Measurements from ENCODE around the gene RETSAT. TPM values are rescaled to one million over a fixed set of nuclear protein-coding genes. Genes with fewer than 3 reads are reported as not detected.
"Not testable (repeated sequence)": the region's sequence is repeated elsewhere in the genome, so short reads cannot be mapped to it uniquely, and the experiment has no call there.

The RETSAT gene
- polyA plus RNA-seq, 4 donors, result 66.9 to 147 (median 120) TPM

GRCh38 chr2:85371045-85371444 lies 16.7 kb upstream of the RETSAT start:
- Histone ChIP-seq H3K27me3 (ENCODE audit: control insufficient read depth in 3 of 3, insufficient read depth in 3 of 3, low read length in 3 of 3) (no peaks in the 10 kb centered on the region), H3K27ac (ENCODE audit: low read depth in 1 of 3, low read length in 2 of 3) (no peak overlapping the region), H3K9me3 (ENCODE audit: control insufficient read depth in 2 of 2, insufficient read depth in 1 of 2, low read depth in 1 of 2, low read length in 1 of 2) (no peaks in the 10 kb centered on the region), H3K36me3 (ENCODE audit: control insufficient read depth in 3 of 3, insufficient read depth in 2 of 3, low read depth in 1 of 3, low read length in 3 of 3) (peaks cover 0 to 41% (median 5%) of the 10 kb centered on the region in 3 donors), H3K4me1 (ENCODE audit: control insufficient read depth in 3 of 3, insufficient read depth in 2 of 3, low read depth in 1 of 3, low read length in 2 of 3) (peaks cover 0 to 7% (median 0%) of the 10 kb centered on the region in 3 donors), H3K4me3 (ENCODE audit: low read depth in 1 of 3, low read length in 3 of 3) (no peak overlapping the region)
- FAIRE-seq (no peak), DNase-seq (no peak)
- 95 to 97% (median 97%) methylated on average over 11 of the region's 11 CpGs for WGBS, 3 donors

DNA sequence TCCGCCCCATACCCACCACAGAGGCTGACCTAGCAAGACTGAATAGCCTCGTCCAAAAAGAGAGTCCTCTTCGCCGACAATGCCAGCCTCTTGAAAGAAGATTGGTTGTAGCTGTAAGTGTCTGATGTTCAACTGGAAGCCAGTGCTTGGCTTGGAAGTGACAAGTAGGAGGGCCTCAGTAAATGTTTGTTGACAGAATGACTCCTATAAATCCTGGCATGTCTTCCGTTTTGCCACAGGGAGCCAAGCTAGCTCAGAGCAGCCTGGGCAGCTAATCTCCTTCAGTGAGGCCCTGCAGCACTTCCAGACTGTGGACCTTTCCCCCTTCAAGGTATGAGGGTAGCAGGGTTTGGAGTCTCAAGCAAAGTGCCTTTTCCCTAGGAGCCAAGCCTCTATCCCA lies 15.2 kb upstream of the RETSAT start:
- no peak for FAIRE-seq
- Histone ChIP-seq H3K4me1 (ENCODE audit: control insufficient read depth in 3 of 3, insufficient read depth in 2 of 3, low read depth in 1 of 3, low read length in 2 of 3) (peaks cover 0 to 14% (median 0%) of the 10 kb centered on the region in 3 donors), H3K4me3 (ENCODE audit: low read depth in 1 of 3, low read length in 3 of 3) (no peak overlapping the region), H3K36me3 (ENCODE audit: control insufficient read depth in 3 of 3, insufficient read depth in 2 of 3, low read depth in 1 of 3, low read length in 3 of 3) (peaks cover 0 to 36% (median 3%) of the 10 kb centered on the region in 3 donors), H3K27me3 (ENCODE audit: control insufficient read depth in 3 of 3, insufficient read depth in 3 of 3, low read length in 3 of 3) (no peaks in the 10 kb centered on the region), H3K9me3 (ENCODE audit: control insufficient read depth in 2 of 2, insufficient read depth in 1 of 2, low read depth in 1 of 2, low read length in 1 of 2) (no peaks in the 10 kb centered on the region), H3K27ac (ENCODE audit: low read depth in 1 of 3, low read length in 2 of 3) (no peak overlapping the region)
- DNase-seq, result peak in 1 of 2 donors; percentile 46
- 72 to 84% (median 82%) methylated on average over 5 of the region's 5 CpGs for WGBS, 3 donors

- Histone ChIP-seq H3K27ac (ENCODE audit: low read depth in 1 of 3, low read length in 2 of 3) (no peak overlapping the region), H3K36me3 (ENCODE audit: control insufficient read depth in 3 of 3, insufficient read depth in 2 of 3, low read depth in 1 of 3, low read length in 3 of 3) (peaks cover 0 to 32% (median 3%) of the 10 kb centered on the region in 3 donors), H3K9me3 (ENCODE audit: control insufficient read depth in 2 of 2, insufficient read depth in 1 of 2, low read depth in 1 of 2, low read length in 1 of 2) (no peaks in the 10 kb centered on the region), H3K27me3 (ENCODE audit: control insufficient read depth in 3 of 3, insufficient read depth in 3 of 3, low read length in 3 of 3) (no peaks in the 10 kb centered on the region), H3K4me3 (ENCODE audit: low read depth in 1 of 3, low read length in 3 of 3) (no peak overlapping the region), H3K4me1 (ENCODE audit: control insufficient read depth in 3 of 3, insufficient read depth in 2 of 3, low read depth in 1 of 3, low read length in 2 of 3) (peaks cover 0 to 14% (median 0%) of the 10 kb centered on the region in 3 donors)
- DNase-seq (no peak), FAIRE-seq (no peak)
Measured at GRCh38 chr2:85368921-85369320, 14.6 kb upstream of the RETSAT start.

- FAIRE-seq (no peak), DNase-seq (no peak)
- Histone ChIP-seq H3K4me3 (ENCODE audit: low read depth in 1 of 3, low read length in 3 of 3) (no peak overlapping the region), H3K27ac (ENCODE audit: low read depth in 1 of 3, low read length in 2 of 3) (no peak overlapping the region), H3K9me3 (ENCODE audit: control insufficient read depth in 2 of 2, insufficient read depth in 1 of 2, low read depth in 1 of 2, low read length in 1 of 2) (no peaks in the 10 kb centered on the region), H3K36me3 (ENCODE audit: control insufficient read depth in 3 of 3, insufficient read depth in 2 of 3, low read depth in 1 of 3, low read length in 3 of 3) (peaks cover 0 to 34% (median 3%) of the 10 kb centered on the region in 3 donors), H3K4me1 (ENCODE audit: control insufficient read depth in 3 of 3, insufficient read depth in 2 of 3, low read depth in 1 of 3, low read length in 2 of 3) (peaks cover 0 to 14% (median 0%) of the 10 kb centered on the region in 3 donors), H3K27me3 (ENCODE audit: control insufficient read depth in 3 of 3, insufficient read depth in 3 of 3, low read length in 3 of 3) (no peaks in the 10 kb centered on the region)
- WGBS, 3 donors, result 86 to 90% (median 89%) methylated on average over 5 of the region's 5 CpGs
Measured at GRCh38 chr2:85367180-85367579, 12.9 kb upstream of the RETSAT start.

GRCh38 chr2:85362653-85363387 lies 8.5 kb upstream of the RETSAT start:
- peaks cover 0 to 26% (median 0%) of the 10 kb centered on the region in 3 donors for H3K36me3 ChIP-seq (ENCODE audit: control insufficient read depth in 3 of 3, insufficient read depth in 2 of 3, low read depth in 1 of 3, low read length in 3 of 3)
- not testable (repeated sequence) for DNase-seq; H3K9me3 ChIP-seq (ENCODE audit: control insufficient read depth in 2 of 2, insufficient read depth in 1 of 2, low read depth in 1 of 2, low read length in 1 of 2); H3K4me3 ChIP-seq (ENCODE audit: low read depth in 1 of 3, low read length in 3 of 3); FAIRE-seq; H3K27ac ChIP-seq (ENCODE audit: low read depth in 1 of 3, low read length in 2 of 3); H3K27me3 ChIP-seq (ENCODE audit: control insufficient read depth in 3 of 3, insufficient read depth in 3 of 3, low read length in 3 of 3); H3K4me1 ChIP-seq (ENCODE audit: control insufficient read depth in 3 of 3, insufficient read depth in 2 of 3, low read depth in 1 of 3, low read length in 2 of 3)
- WGBS, 3 donors, result 77 to 88% (median 85%) methylated on average over 5 of the region's 5 CpGs

DNA sequence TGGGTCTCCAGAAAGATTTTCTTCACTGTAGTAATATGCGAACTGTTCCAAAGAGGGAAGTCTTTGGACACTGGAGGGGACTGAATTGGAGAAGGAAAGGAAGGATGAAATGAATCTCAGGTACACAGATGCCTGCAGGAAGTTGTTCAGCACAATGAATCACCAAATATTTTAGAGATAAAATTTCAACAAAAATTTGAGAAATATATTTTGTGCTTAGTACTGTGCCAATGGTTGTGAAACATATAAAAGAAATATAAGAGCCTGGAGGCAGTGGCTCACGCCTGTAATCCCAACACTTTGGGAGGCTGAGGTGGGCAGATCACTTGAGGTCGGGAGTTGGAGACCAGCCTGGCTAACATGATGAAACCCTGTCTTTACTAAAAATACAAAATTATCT lies 3.4 kb upstream of the RETSAT start:
- Histone ChIP-seq H3K27me3 (ENCODE audit: control insufficient read depth in 3 of 3, insufficient read depth in 3 of 3, low read length in 3 of 3) (no peaks in the 10 kb centered on the region), H3K27ac (ENCODE audit: low read depth in 1 of 3, low read length in 2 of 3) (no peak overlapping the region), H3K9me3 (ENCODE audit: control insufficient read depth in 2 of 2, insufficient read depth in 1 of 2, low read depth in 1 of 2, low read length in 1 of 2) (no peaks in the 10 kb centered on the region), H3K36me3 (ENCODE audit: control insufficient read depth in 3 of 3, insufficient read depth in 2 of 3, low read depth in 1 of 3, low read length in 3 of 3) (peaks cover 0 to 30% (median 2%) of the 10 kb centered on the region in 3 donors), H3K4me1 (ENCODE audit: control insufficient read depth in 3 of 3, insufficient read depth in 2 of 3, low read depth in 1 of 3, low read length in 2 of 3) (peaks cover 2 to 8% (median 4%) of the 10 kb centered on the region in 3 donors), H3K4me3 (ENCODE audit: low read depth in 1 of 3, low read length in 3 of 3) (no peak overlapping the region)
- no peak for DNase-seq
- no peak for FAIRE-seq
- WGBS, 3 donors, result 91 to 95% (median 92%) methylated on average over 3 of the region's 3 CpGs

DNA sequence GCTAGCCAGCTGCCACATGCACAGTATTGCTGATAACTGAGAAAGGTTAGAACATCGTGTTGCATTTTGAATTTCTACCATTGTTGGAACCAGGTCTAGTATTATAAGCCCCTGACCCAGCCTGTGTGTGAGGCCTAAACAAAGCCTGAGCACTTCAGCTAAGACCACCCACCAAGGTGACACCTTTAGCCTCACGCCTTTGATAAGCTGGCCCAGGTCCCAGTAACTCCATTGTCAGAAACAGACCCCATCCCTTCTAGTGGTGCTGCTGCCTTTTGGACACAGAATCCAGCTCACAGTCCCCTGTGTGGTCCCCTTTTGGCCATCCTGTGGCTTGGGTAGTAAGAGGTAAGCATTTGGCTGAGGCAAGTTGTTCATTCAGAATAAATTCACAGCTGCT lies 1.9 kb upstream of the RETSAT start:
- DNase-seq (no peak), FAIRE-seq (no peak)
- Histone ChIP-seq H3K27me3 (ENCODE audit: control insufficient read depth in 3 of 3, insufficient read depth in 3 of 3, low read length in 3 of 3) (no peaks in the 10 kb centered on the region), H3K36me3 (ENCODE audit: control insufficient read depth in 3 of 3, insufficient read depth in 2 of 3, low read depth in 1 of 3, low read length in 3 of 3) (peaks cover 4 to 37% (median 4%) of the 10 kb centered on the region in 3 donors), H3K4me3 (ENCODE audit: low read depth in 1 of 3, low read length in 3 of 3) (no peak overlapping the region), H3K27ac (ENCODE audit: low read depth in 1 of 3, low read length in 2 of 3) (no peak overlapping the region), H3K4me1 (ENCODE audit: control insufficient read depth in 3 of 3, insufficient read depth in 2 of 3, low read depth in 1 of 3, low read length in 2 of 3) (peaks cover 2 to 8% (median 4%) of the 10 kb centered on the region in 3 donors), H3K9me3 (ENCODE audit: control insufficient read depth in 2 of 2, insufficient read depth in 1 of 2, low read depth in 1 of 2, low read length in 1 of 2) (no peaks in the 10 kb centered on the region)
- WGBS, 3 donors, result 95 to 96% (median 96%) methylated on average over 2 of the region's 2 CpGs

DNA sequence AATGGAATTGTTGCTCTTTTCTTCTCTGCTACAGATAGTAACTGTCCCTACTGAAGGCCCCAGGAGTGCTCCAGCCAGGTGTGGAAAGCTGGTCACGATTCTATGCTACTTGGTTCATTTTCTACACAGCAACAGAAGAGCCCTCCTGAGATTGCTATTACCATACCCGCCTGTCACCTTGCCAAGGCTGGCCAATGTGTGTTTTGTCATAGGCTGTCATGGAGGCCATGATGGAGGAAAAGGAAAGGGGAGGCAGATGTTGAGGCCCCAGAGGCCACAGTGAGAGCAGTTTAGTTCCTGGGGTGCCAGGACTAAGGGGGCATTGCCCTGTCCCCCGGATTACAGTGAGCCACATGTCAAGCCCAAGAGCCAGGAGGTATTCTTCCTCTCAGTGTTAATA lies 1.2 kb upstream of the RETSAT start:
- Histone ChIP-seq H3K27me3 (ENCODE audit: control insufficient read depth in 3 of 3, insufficient read depth in 3 of 3, low read length in 3 of 3) (no peaks in the 10 kb centered on the region), H3K4me3 (ENCODE audit: low read depth in 1 of 3, low read length in 3 of 3) (peak overlapping the region; percentile 52 to 99 (median 81)), H3K36me3 (ENCODE audit: control insufficient read depth in 3 of 3, insufficient read depth in 2 of 3, low read depth in 1 of 3, low read length in 3 of 3) (peaks cover 4 to 43% (median 8%) of the 10 kb centered on the region in 3 donors), H3K9me3 (ENCODE audit: control insufficient read depth in 2 of 2, insufficient read depth in 1 of 2, low read depth in 1 of 2, low read length in 1 of 2) (no peaks in the 10 kb centered on the region), H3K27ac (ENCODE audit: low read depth in 1 of 3, low read length in 2 of 3) (peak overlapping the region in 2 of 3 donors; percentile 29 to 74), H3K4me1 (ENCODE audit: control insufficient read depth in 3 of 3, insufficient read depth in 2 of 3, low read depth in 1 of 3, low read length in 2 of 3) (peaks cover 2 to 8% (median 4%) of the 10 kb centered on the region in 3 donors)
- WGBS, 3 donors, result 67 to 81% (median 68%) methylated on average over 3 of the region's 3 CpGs
- FAIRE-seq, result no peak
- no peak for DNase-seq
